PC-3 (cell line): Measurements from ENCODE around the gene UPF2. TPM values are rescaled to one million over a fixed set of nuclear protein-coding genes. Genes with fewer than 3 reads are reported as not detected.

ENCODE experiments used
- ATAC-seq: fragments of 200-7000 bp; cut with Tn5 transposase; 2 replicates; pipeline ENCODE4 v1.9.1; 2020; ENCODE audit warnings: mild to moderate bottlenecking, moderate library complexity
- BruUV-seq: library from RNA; stranded (reverse); fragments of 400-500 nt; replicated peaks from 2 replicates; lab custom pipeline; 2021; lab: Mats Ljungman, UMichigan
- CTCF ChIA-PET: fragments of 300-600 bp; sonication (Branson Sonifier 250); formaldehyde crosslinking; loops from one replicate; lab custom pipeline; 2022; ENCODE audit warnings: antibody characterized with exemption; lab: Charles Lee
- POLR2A ChIA-PET: fragments of 300-600 bp; sonication (Branson Sonifier 250); formaldehyde crosslinking; loops from one replicate; lab custom pipeline; 2022; ENCODE audit warnings: antibody characterized with exemption; ENCODE audit not compliant: unreplicated experiment; lab: Charles Lee
- DNase-seq: peaks from one replicate; pipeline ENCODE4 v3.0.0-alpha.2; 2015
- H2AFZ ChIP-seq: fragments of 300-600 bp; sonication (generic); 2 replicates; pipeline ENCODE4 v1.6.0; 2016; ENCODE audit warnings: antibody characterized with exemption, low read length
- H3F3A ChIP-seq: fragments of 300-600 bp; sonication (generic); one replicate; pipeline ENCODE4 v1.6.0; 2017; ENCODE audit warnings: antibody characterized with exemption, low read length, control low read depth, mild to moderate bottlenecking; ENCODE audit not compliant: unreplicated experiment
- H3K27ac ChIP-seq: fragments of 300-600 bp; sonication (generic); 2 replicates; pipeline ENCODE4 v1.5.1; 2016; ENCODE audit warnings: mild to moderate bottlenecking, low read length
- H3K27me3 ChIP-seq: fragments of 300-600 bp; sonication (generic); 2 replicates; pipeline ENCODE4 v1.6.1; 2016; ENCODE audit warnings: low read length, mixed read lengths
- H3K36me3 ChIP-seq: fragments of 300-600 bp; sonication (generic); 2 replicates; pipeline ENCODE4 v1.6.1; 2016; ENCODE audit warnings: low read depth, mixed run types, low read length, mixed read lengths
- H3K4me1 ChIP-seq: fragments of 300-600 bp; sonication (generic); 2 replicates; pipeline ENCODE4 v1.5.1; 2016; ENCODE audit warnings: low read length; ENCODE audit not compliant: insufficient read depth
- H3K4me2 ChIP-seq: fragments of 300-600 bp; sonication (generic); 2 replicates; pipeline ENCODE4 v1.6.0; 2016; ENCODE audit warnings: low read length
- H3K4me3 ChIP-seq: fragments of 300-600 bp; sonication (generic); 2 replicates; pipeline ENCODE4 v1.5.1; 2016; ENCODE audit warnings: mild to moderate bottlenecking, low read length, mixed read lengths
- H3K79me2 ChIP-seq: fragments of 300-600 bp; sonication (generic); 2 replicates; pipeline ENCODE4 v1.6.1; 2017; ENCODE audit warnings: low read length, mixed read lengths
- H3K9ac ChIP-seq: fragments of 300-600 bp; sonication (generic); 2 replicates; pipeline ENCODE4 v1.6.0; 2016; ENCODE audit warnings: mild to moderate bottlenecking, low read length
- H3K9me2 ChIP-seq: fragments of 300-600 bp; sonication (generic); replicated peaks from 2 replicates; pipeline ENCODE4 v1.6.1; 2016; ENCODE audit warnings: mixed run types, low read length, mixed read lengths
- H3K9me3 ChIP-seq: fragments of 300-600 bp; sonication (generic); 2 replicates; pipeline ENCODE4 v1.6.1; 2016; ENCODE audit warnings: low read length, mixed read lengths
- H4K20me1 ChIP-seq: fragments of 300-600 bp; sonication (generic); 2 replicates; pipeline ENCODE4 v1.6.1; 2016; ENCODE audit warnings: low read length, mixed read lengths
- CTCF ChIP-seq: fragments of 300-600 bp; sonication (generic); conservative IDR thresholded peaks from 2 replicates; pipeline ENCODE4 v1.5.1; 2017; ENCODE audit warnings: antibody characterized with exemption, low read depth, mild to moderate bottlenecking, low read length
- EZH2 ChIP-seq: fragments of 300-600 bp; sonication (generic); IDR thresholded peaks from one replicate; pipeline ENCODE4 v1.6.1; 2017; ENCODE audit warnings: antibody characterized with exemption, mild to moderate bottlenecking, low read length; ENCODE audit not compliant: unreplicated experiment
- EZH2phosphoT487 ChIP-seq: fragments of 300-600 bp; sonication (generic); IDR thresholded peaks from 2 replicates; pipeline ENCODE4 v1.6.1; 2018; ENCODE audit warnings: mild to moderate bottlenecking, antibody characterized with exemption, low read length, borderline replicate concordance
- intact Hi-C: fragments of 100-400 bp; cut with micrococcal nuclease; formaldehyde crosslinking; loops from 2 replicates; pipeline ENCODE4 v1.9.0; 2023
- total RNA-seq: library from RNA; depleted of rRNA; stranded (reverse); fragments of >200 nt; gene quantifications from 2 replicates; pipeline ENCODE4 v1.2.3, GENCODE V29; 2014

UPF2 gene
- total RNA-seq, 1 experiment from 2014 or later = 12.0 TPM

DNA sequence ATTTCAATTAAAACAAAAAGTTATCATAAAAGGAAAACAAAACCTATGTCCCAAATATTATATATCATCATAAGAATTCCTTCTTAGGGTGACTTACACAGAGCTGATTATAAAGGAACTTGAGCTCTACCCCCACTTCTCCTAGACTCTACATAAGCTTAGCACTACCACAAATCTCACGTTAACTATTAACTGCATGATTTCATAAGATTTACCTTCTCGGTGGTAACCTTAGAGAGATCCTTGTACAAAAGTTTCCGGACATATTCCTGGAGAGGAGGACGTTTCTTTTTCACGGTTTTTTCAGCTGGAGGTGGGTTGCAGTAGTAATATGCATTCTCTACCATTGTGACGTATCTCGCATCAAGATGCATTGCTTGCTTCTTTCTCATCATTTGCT lies 83.7 kb downstream of the UPF2 start:
- Histone ChIP-seq H3K9me2 (no peaks in the 10 kb centered on the region), H3K27ac (no peak overlapping the region), H4K20me1 (no peaks in the 10 kb centered on the region), H3K36me3 (no peaks in the 10 kb centered on the region), H3K9ac (no peak overlapping the region), H2AFZ (no peak overlapping the region), H3K27me3 (no peaks in the 10 kb centered on the region), H3K4me2 (no peak overlapping the region), H3K4me3 (no peak overlapping the region), H3K79me2 (no peaks in the 10 kb centered on the region), H3F3A (no peaks in the 10 kb centered on the region), H3K9me3 (no peaks in the 10 kb centered on the region), H3K4me1 (no peaks in the 10 kb centered on the region)
- TF ChIP-seq EZH2 (no peak), EZH2phosphoT487 (no peak), CTCF (no peak)
- ChIA-PET CTCF (no interaction called here), POLR2A (no interaction called here)
- BruUV-seq = no TSS peak
- intact Hi-C loops = no loop called here
- ATAC-seq (no peak), DNase-seq (no peak)

- no peak for TF ChIP-seq CTCF
- TF ChIP-seq EZH2 = no peak
- no peak for TF ChIP-seq EZH2phosphoT487
- ChIA-PET CTCF (no interaction called here), POLR2A (no interaction called here)
- H3K27ac ChIP-seq = no peak overlapping the region
- no peaks in the 10 kb centered on the region for H3K4me1 ChIP-seq
- BruUV-seq = no TSS peak
- no peaks in the 10 kb centered on the region for H3K9me3 ChIP-seq
- no peaks in the 10 kb centered on the region for H4K20me1 ChIP-seq
- H2AFZ ChIP-seq = no peak overlapping the region
- H3F3A ChIP-seq = no peaks in the 10 kb centered on the region
- H3K9me2 ChIP-seq = no peaks in the 10 kb centered on the region
- no peak overlapping the region for H3K4me3 ChIP-seq
- DNase-seq (no peak), ATAC-seq (no peak)
- no peaks in the 10 kb centered on the region for H3K79me2 ChIP-seq
- intact Hi-C loops = no loop called here
- no peaks in the 10 kb centered on the region for H3K27me3 ChIP-seq
- no peaks in the 10 kb centered on the region for H3K36me3 ChIP-seq
- no peak overlapping the region for H3K4me2 ChIP-seq
- no peak overlapping the region for H3K9ac ChIP-seq
Observed at GRCh38 chr10:11951695-11952094, 90.9 kb downstream of the UPF2 start.

- Histone ChIP-seq H3K9me3 (no peaks in the 10 kb centered on the region), H2AFZ (no peak overlapping the region), H3K9me2 (no peaks in the 10 kb centered on the region), H4K20me1 (no peaks in the 10 kb centered on the region), H3K36me3 (no peaks in the 10 kb centered on the region), H3K4me1 (no peaks in the 10 kb centered on the region), H3K27me3 (no peaks in the 10 kb centered on the region), H3K4me2 (no peak overlapping the region), H3F3A (no peaks in the 10 kb centered on the region), H3K4me3 (no peak overlapping the region), H3K27ac (no peak overlapping the region), H3K79me2 (no peaks in the 10 kb centered on the region), H3K9ac (no peak overlapping the region)
- POLR2A ChIA-PET = no interaction called here
- intact Hi-C loops = no loop called here
- ATAC-seq (no peak), DNase-seq (no peak)
- TF ChIP-seq CTCF (no peak), EZH2phosphoT487 (no peak), EZH2 (no peak)
- no TSS peak for BruUV-seq
- CTCF ChIA-PET = no interaction called here
Observed at GRCh38 chr10:11950325-11951018, 92.1 kb downstream of the UPF2 start.
